GM23248 (cell line): ENCODE results near the gene CORIN. TPM values are rescaled to one million over a fixed set of nuclear protein-coding genes. Genes with fewer than 3 reads are reported as not detected.

Experiments
- DNase-seq: peaks from one replicate; pipeline ENCODE4 v3.0.0-alpha.2; 2015
- H2AFZ ChIP-seq: fragments of 200-600 bp; sonication (generic); 2 replicates; pipeline ENCODE4 v1.6.1; 2016; ENCODE audit warnings: antibody characterized with exemption
- H3F3A ChIP-seq: fragments of 200-600 bp; sonication (generic); 2 replicates; pipeline ENCODE4 v1.6.1; 2016; ENCODE audit warnings: mild to moderate bottlenecking, antibody characterized with exemption, mixed run types; ENCODE audit not compliant: insufficient read depth
- H3K27ac ChIP-seq: fragments of 200-600 bp; sonication (generic); 2 replicates; pipeline ENCODE4 v1.5.1; 2016; ENCODE audit warnings: mild to moderate bottlenecking
- H3K27me3 ChIP-seq: fragments of 200-600 bp; sonication (generic); replicated peaks from 2 replicates; pipeline ENCODE4 v1.6.1; 2016; ENCODE audit warnings: mild to moderate bottlenecking; ENCODE audit not compliant: insufficient read depth
- H3K36me3 ChIP-seq: fragments of 200-600 bp; sonication (generic); 2 replicates; pipeline ENCODE4 v1.6.1; 2016; ENCODE audit warnings: low read depth, mild to moderate bottlenecking
- H3K4me1 ChIP-seq: fragments of 200-600 bp; sonication (generic); 2 replicates; pipeline ENCODE4 v1.6.1; 2016; ENCODE audit warnings: mild to moderate bottlenecking; ENCODE audit not compliant: insufficient read depth
- H3K4me2 ChIP-seq: fragments of 200-600 bp; sonication (generic); one replicate; pipeline ENCODE4 v1.6.1; 2016; ENCODE audit warnings: mild to moderate bottlenecking; ENCODE audit not compliant: unreplicated experiment
- H3K4me3 ChIP-seq: fragments of 200-600 bp; sonication (generic); 2 replicates; pipeline ENCODE4 v1.5.1; 2016; ENCODE audit warnings: mild to moderate bottlenecking
- H3K79me2 ChIP-seq: fragments of 200-600 bp; sonication (generic); 2 replicates; pipeline ENCODE4 v1.6.1; 2016; ENCODE audit warnings: mild to moderate bottlenecking; ENCODE audit not compliant: insufficient read depth
- H3K9ac ChIP-seq: fragments of 200-600 bp; sonication (generic); 2 replicates; pipeline ENCODE4 v1.6.1; 2016; ENCODE audit warnings: mild to moderate bottlenecking
- H3K9me2 ChIP-seq: fragments of 200-600 bp; sonication (generic); 2 replicates; pipeline ENCODE4 v1.6.1; 2016; ENCODE audit warnings: mixed run types, mild to moderate bottlenecking, moderate library complexity; ENCODE audit not compliant: insufficient read depth
- H3K9me3 ChIP-seq: fragments of 200-600 bp; sonication (generic); one replicate; pipeline ENCODE4 v1.6.1; 2017; ENCODE audit warnings: low read depth
- H4K20me1 ChIP-seq: fragments of 200-600 bp; sonication (generic); 2 replicates; pipeline ENCODE4 v1.6.0; 2016; ENCODE audit not compliant: insufficient read depth
- EZH2 ChIP-seq: fragments of 200-600 bp; sonication (generic); IDR thresholded peaks from 2 replicates; pipeline ENCODE4 v1.6.1; 2018; ENCODE audit warnings: antibody characterized with exemption, mild to moderate bottlenecking; ENCODE audit not compliant: insufficient read depth, poor library complexity, severe bottlenecking
- EZH2phosphoT487 ChIP-seq: fragments of 200-600 bp; sonication (generic); IDR thresholded peaks from 2 replicates; pipeline ENCODE4 v1.6.1; 2018; ENCODE audit warnings: antibody characterized with exemption, moderate library complexity, mild to moderate bottlenecking, low read depth; ENCODE audit not compliant: insufficient read depth
- WGBS, 2 experiments: methylation state at CpG; one replicate each; pipeline ENCODE4 v1.1.6; 2015 to 2017; ENCODE audit warnings: low lambda C conversion rate in 2 of 2, low coverage in 1 of 2; ENCODE audit errors: missing lambda C conversion rate in 2 of 2; 5-methylcytosine and 5-hydroxymethylcytosine counted together
- in situ Hi-C: fragments of 300-500 bp; cut with MboI; formaldehyde crosslinking; loops from 2 replicates; pipeline ENCODE4 v1.15.0; 2020
- polyA plus RNA-seq: library from polyadenylated mRNA; unstranded; fragments of >200 nt; fragmentation: Nextera tagmentation; extraction: Ambion mirVana; gene quantifications from 2 replicates; pipeline ENCODE4 v1.2.1, GENCODE V29; 2016
- total RNA-seq: library from RNA; depleted of rRNA; stranded (reverse); fragments of >200 nt; shearing (Covaris generic); gene quantifications from 2 replicates; pipeline ENCODE4 v1.2.3, GENCODE V29; 2014

Gene CORIN
- total and polyA plus RNA-seq, 2 experiments from 2014 or later: 0.70 to 0.86 TPM

DNA sequence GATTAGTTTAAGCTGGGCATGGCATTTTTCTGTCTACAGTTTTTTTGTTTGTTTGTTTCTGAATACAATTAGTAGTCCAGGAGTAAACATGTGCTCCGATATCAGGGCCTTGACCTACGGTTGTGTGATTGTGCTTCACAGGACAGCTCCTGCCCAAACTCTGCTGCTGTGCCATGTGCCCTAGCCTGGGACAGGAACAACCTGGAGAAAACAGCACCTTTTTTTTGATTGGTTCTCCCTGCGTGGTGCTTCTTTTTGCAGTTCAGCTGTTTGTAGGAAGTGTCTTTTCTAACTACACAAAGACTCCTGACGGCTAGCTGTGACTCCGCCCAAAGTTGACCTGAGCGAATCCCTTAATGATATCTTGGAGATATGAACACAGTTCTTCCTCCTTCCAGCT, 194.0 kb downstream of the CORIN start:
- peaks cover 9% of the 10 kb centered on the region for H3K4me1 ChIP-seq
- no peak overlapping the region for H3K4me2 ChIP-seq
- DNase-seq: no peak
- in situ Hi-C loops: no loop called here
- no peak overlapping the region for H3K27ac ChIP-seq
- no peaks in the 10 kb centered on the region for H3K27me3 ChIP-seq
- H3K9me3 ChIP-seq: no peaks in the 10 kb centered on the region
- TF ChIP-seq EZH2 (no peak), EZH2phosphoT487 (no peak)
- 87 to 88% methylated on average over 6 of the region's 6 CpGs for WGBS, 2 experiments
- no peaks in the 10 kb centered on the region for H3K9me2 ChIP-seq
- H3K4me3 ChIP-seq: no peak overlapping the region
- H3K79me2 ChIP-seq: no peaks in the 10 kb centered on the region
- H3K36me3 ChIP-seq: no peaks in the 10 kb centered on the region
- no peak overlapping the region for H2AFZ ChIP-seq
- H4K20me1 ChIP-seq: no peaks in the 10 kb centered on the region
- H3F3A ChIP-seq: no peaks in the 10 kb centered on the region
- no peak overlapping the region for H3K9ac ChIP-seq

DNA sequence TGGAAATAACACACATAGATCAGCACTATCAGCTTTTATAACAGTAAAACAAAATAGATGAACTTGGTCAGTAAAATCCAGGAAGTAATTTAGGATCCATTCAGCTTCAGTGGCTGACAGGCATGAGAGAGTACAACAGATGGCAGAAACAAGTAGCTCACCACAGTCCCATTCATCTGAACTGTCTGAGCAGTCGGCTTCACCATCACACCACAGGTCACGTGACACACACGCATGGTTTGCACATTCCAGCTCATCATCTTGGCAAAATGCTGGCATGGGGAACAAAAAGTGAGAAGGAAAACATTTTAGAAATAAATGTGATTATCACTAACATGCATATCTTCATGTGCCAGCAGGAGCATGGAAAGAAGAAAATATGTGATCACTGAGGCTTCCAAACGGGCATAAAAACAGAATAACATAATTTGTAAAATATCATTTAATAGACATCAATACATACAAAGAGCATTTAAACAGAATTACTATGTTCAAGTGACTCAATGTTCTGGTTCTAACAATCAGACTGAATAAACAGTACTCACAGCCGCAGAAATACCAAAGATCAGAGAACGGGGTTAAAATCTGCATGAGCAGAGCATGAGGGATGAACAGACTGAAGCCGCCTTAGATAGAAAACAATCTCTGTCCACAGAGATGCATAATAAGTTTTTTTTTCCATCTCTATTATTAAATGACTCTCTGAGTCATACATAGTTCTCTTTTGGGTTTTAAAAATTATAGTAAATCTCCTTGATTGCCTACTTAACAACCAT, 194.7 kb downstream of the CORIN start:
- TF ChIP-seq EZH2phosphoT487 (no peak), EZH2 (no peak)
- Histone ChIP-seq H2AFZ (no peak overlapping the region), H3K36me3 (no peaks in the 10 kb centered on the region), H3K4me3 (no peak overlapping the region), H3K27me3 (no peaks in the 10 kb centered on the region), H3K4me2 (no peak overlapping the region), H3K4me1 (peaks cover 9% of the 10 kb centered on the region), H3K79me2 (no peaks in the 10 kb centered on the region), H3K9me3 (no peaks in the 10 kb centered on the region), H3F3A (no peaks in the 10 kb centered on the region), H3K9ac (no peak overlapping the region), H4K20me1 (no peaks in the 10 kb centered on the region), H3K9me2 (no peaks in the 10 kb centered on the region), H3K27ac (no peak overlapping the region)
- DNase-seq: no peak
- WGBS, 2 experiments: 83 to 85% methylated on average over 7 of the region's 7 CpGs
- in situ Hi-C loops: no loop called here

DNA sequence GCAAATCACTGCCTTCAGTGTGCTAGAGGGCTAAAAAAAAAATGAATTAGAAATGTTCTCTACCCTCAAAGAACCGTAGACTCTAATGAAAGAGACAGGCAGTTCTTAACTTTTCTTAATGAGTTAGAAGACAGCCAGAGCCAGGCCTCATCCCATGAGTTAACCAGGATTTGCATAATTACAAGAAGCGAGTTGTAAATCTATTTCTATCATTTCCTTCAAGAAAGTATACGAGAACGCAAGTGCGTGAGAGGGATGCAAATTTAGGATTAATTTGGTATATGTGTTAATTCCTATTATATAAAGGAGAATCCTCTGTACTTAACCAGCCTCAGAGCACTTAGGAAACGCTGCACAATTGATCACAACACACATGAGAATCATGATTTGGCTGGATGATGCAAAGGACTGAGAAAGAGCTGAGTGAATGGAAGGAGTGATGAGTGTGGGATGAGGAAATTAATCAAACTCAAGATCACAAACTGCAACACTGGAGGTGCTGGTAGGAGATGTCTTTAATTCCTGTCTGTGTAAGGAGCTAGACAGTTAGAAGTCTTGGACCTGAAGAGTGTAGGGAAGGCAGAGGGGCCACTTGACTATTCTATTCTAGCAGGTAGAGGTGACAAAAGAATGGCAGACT, 195.6 kb downstream of the CORIN start:
- WGBS, 2 experiments: 79 to 81% methylated on average over 6 of the region's 6 CpGs
- Histone ChIP-seq H3K79me2 (no peaks in the 10 kb centered on the region), H3K9ac (no peak overlapping the region), H3K27ac (no peak overlapping the region), H3K27me3 (no peaks in the 10 kb centered on the region), H2AFZ (no peak overlapping the region), H3K4me1 (peaks cover 9% of the 10 kb centered on the region), H3K9me3 (no peaks in the 10 kb centered on the region), H4K20me1 (no peaks in the 10 kb centered on the region), H3K4me2 (no peak overlapping the region), H3K9me2 (no peaks in the 10 kb centered on the region), H3K36me3 (no peaks in the 10 kb centered on the region), H3K4me3 (no peak overlapping the region), H3F3A (no peaks in the 10 kb centered on the region)
- DNase-seq: no peak
- TF ChIP-seq EZH2 (no peak), EZH2phosphoT487 (no peak)
- in situ Hi-C loops: no loop called here

DNA sequence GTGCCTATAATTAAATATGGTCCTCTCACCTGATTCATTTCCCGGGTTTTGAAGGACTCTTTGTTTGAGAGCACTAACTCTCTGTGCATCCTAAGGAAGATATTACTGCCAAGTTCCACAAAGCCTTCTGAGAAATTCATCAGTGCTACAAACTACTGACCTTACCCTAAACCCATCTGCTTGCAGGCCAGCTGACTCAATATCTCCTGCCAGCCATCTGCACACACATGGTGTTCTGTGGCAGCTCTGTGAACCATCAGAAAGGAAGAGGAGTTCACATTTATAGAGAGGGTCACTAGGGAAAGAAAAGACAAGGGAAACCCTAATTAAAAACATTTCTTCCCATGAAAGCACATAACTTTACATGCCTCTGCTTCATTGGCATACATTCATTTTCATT, 196.1 kb downstream of the CORIN start:
- Histone ChIP-seq H3K9me3 (no peaks in the 10 kb centered on the region), H3K4me1 (peaks cover 9% of the 10 kb centered on the region), H3K27me3 (no peaks in the 10 kb centered on the region), H2AFZ (no peak overlapping the region), H3K9ac (no peak overlapping the region), H3K27ac (no peak overlapping the region), H3F3A (no peaks in the 10 kb centered on the region), H3K79me2 (no peaks in the 10 kb centered on the region), H3K4me2 (no peak overlapping the region), H3K4me3 (no peak overlapping the region), H3K36me3 (no peaks in the 10 kb centered on the region), H4K20me1 (no peaks in the 10 kb centered on the region), H3K9me2 (no peaks in the 10 kb centered on the region)
- in situ Hi-C loops: no loop called here
- TF ChIP-seq EZH2phosphoT487: no peak
- TF ChIP-seq EZH2: no peak
- peak; percentile 4 for DNase-seq
- WGBS, 2 experiments: 45 to 61% methylated on average over 1 of the region's 1 CpG
